SK-N-SH treated with all-trans-retinoic acid at 6 μM for 48 hours (cell line): ENCODE data around the gene ZNF175.

Source experiments
- ATAC-seq: fragments of 200-7000 bp; cut with Tn5 transposase; 3 replicates; pipeline ENCODE4 v1.9.1; 2020; ENCODE audit warnings: mild to moderate bottlenecking, moderate library complexity
- ARNTL ChIP-seq: fragments of 450-650 bp; formaldehyde crosslinking; IDR thresholded peaks from 2 replicates; pipeline ENCODE4 v1.5.0; 2020; ENCODE audit warnings: low read depth, mild to moderate bottlenecking, moderate library complexity, borderline replicate concordance
- CSDC2 ChIP-seq: fragments of 250-450 bp; sonication (Bioruptor Pico); IDR thresholded peaks from 2 replicates; pipeline ENCODE4 v1.5.0; 2020; ENCODE audit warnings: mild to moderate bottlenecking, moderate library complexity
- CSRNP3 ChIP-seq: fragments of 250-450 bp; sonication (Bioruptor Pico); IDR thresholded peaks from 2 replicates; pipeline ENCODE4 v1.5.1; 2021; ENCODE audit warnings: mild to moderate bottlenecking, moderate library complexity
- ESRRG ChIP-seq: fragments of 250-450 bp; sonication (Bioruptor Pico); IDR thresholded peaks from 2 replicates; pipeline ENCODE4 v1.6.1; 2021; ENCODE audit warnings: mild to moderate bottlenecking
- GLIS3 ChIP-seq: fragments of 250-450 bp; sonication (Bioruptor Pico); IDR thresholded peaks from 2 replicates; pipeline ENCODE4 v1.5.0; 2020; ENCODE audit warnings: mild to moderate bottlenecking, moderate library complexity
- ISL1 ChIP-seq: fragments of 250-450 bp; sonication (Bioruptor Pico); IDR thresholded peaks from 2 replicates; pipeline ENCODE4 v2.1.2; 2022; ENCODE audit warnings: mild to moderate bottlenecking, moderate library complexity
- OSR1 ChIP-seq: fragments of 250-450 bp; sonication (Bioruptor Pico); IDR thresholded peaks from 2 replicates; pipeline ENCODE4 v1.8.0; 2022; ENCODE audit warnings: moderate library complexity, mild to moderate bottlenecking, inconsistent platforms
- PATZ1 ChIP-seq: fragments of 250-450 bp; sonication (Bioruptor Pico); IDR thresholded peaks from 2 replicates; pipeline ENCODE4 v1.8.0; 2020; ENCODE audit warnings: mild to moderate bottlenecking, moderate library complexity, borderline replicate concordance
- POU6F1 ChIP-seq: fragments of 250-450 bp; sonication (Bioruptor Pico); IDR thresholded peaks from 2 replicates; pipeline ENCODE4 v1.8.0; 2021; ENCODE audit warnings: low read depth, mild to moderate bottlenecking, moderate library complexity, borderline replicate concordance
- PPARA ChIP-seq: fragments of 250-450 bp; sonication (Bioruptor Pico); IDR thresholded peaks from 2 replicates; pipeline ENCODE4 v1.5.0; 2020; ENCODE audit warnings: mild to moderate bottlenecking, borderline replicate concordance
- RARB ChIP-seq: fragments of 250-450 bp; sonication (Bioruptor Pico); IDR thresholded peaks from 2 replicates; pipeline ENCODE4 v1.8.0; 2021; ENCODE audit warnings: mild to moderate bottlenecking, moderate library complexity
- SNAI2 ChIP-seq: fragments of 250-450 bp; sonication (Bioruptor Pico); IDR thresholded peaks from 2 replicates; pipeline ENCODE4 v1.5.0; 2020; ENCODE audit warnings: mild to moderate bottlenecking, moderate library complexity
- TCF4 ChIP-seq: fragments of 250-450 bp; sonication (Bioruptor Pico); IDR thresholded peaks from 2 replicates; pipeline ENCODE4 v1.8.0; 2021; ENCODE audit warnings: mild to moderate bottlenecking, moderate library complexity, borderline replicate concordance
- ZC3H10 ChIP-seq: fragments of 250-450 bp; sonication (Bioruptor Pico); IDR thresholded peaks from 2 replicates; pipeline ENCODE4 v1.5.1; 2021; ENCODE audit warnings: mild to moderate bottlenecking, moderate library complexity
- ZFP3 ChIP-seq: fragments of 250-450 bp; sonication (Bioruptor Pico); IDR thresholded peaks from 2 replicates; pipeline ENCODE4 v1.5.0; 2020; ENCODE audit warnings: mild to moderate bottlenecking, moderate library complexity
- ZFP30 ChIP-seq: fragments of 450-650 bp; formaldehyde crosslinking; IDR thresholded peaks from 2 replicates; pipeline ENCODE4 v1.5.0; 2022; ENCODE audit warnings: mild to moderate bottlenecking, moderate library complexity
- ZNF565 ChIP-seq: fragments of 450-650 bp; formaldehyde crosslinking; conservative IDR thresholded peaks from 2 replicates; pipeline ENCODE4 v1.5.0; 2020; ENCODE audit warnings: low read depth, mild to moderate bottlenecking, moderate library complexity
- ZNF70 ChIP-seq: fragments of 450-650 bp; formaldehyde crosslinking; IDR thresholded peaks from 2 replicates; pipeline ENCODE4 v1.5.0; 2020; ENCODE audit warnings: mild to moderate bottlenecking, moderate library complexity
- ZNF8 ChIP-seq: fragments of 450-650 bp; formaldehyde crosslinking; IDR thresholded peaks from 2 replicates; pipeline ENCODE4 v1.5.0; 2020; ENCODE audit warnings: mild to moderate bottlenecking, moderate library complexity
- TF ChIP-seq, protein P1 (sequence below): fragments of 250-450 bp; sonication (Bioruptor Pico); IDR thresholded peaks from 2 replicates; pipeline ENCODE4 v1.5.1; 2020; ENCODE audit warnings: low read depth, mild to moderate bottlenecking, moderate library complexity
- TF ChIP-seq, protein P2 (sequence below): fragments of 250-450 bp; sonication (Bioruptor Pico); IDR thresholded peaks from 2 replicates; pipeline ENCODE4 v1.5.0; 2020; ENCODE audit warnings: mild to moderate bottlenecking, moderate library complexity

The ZNF175 gene

DNA sequence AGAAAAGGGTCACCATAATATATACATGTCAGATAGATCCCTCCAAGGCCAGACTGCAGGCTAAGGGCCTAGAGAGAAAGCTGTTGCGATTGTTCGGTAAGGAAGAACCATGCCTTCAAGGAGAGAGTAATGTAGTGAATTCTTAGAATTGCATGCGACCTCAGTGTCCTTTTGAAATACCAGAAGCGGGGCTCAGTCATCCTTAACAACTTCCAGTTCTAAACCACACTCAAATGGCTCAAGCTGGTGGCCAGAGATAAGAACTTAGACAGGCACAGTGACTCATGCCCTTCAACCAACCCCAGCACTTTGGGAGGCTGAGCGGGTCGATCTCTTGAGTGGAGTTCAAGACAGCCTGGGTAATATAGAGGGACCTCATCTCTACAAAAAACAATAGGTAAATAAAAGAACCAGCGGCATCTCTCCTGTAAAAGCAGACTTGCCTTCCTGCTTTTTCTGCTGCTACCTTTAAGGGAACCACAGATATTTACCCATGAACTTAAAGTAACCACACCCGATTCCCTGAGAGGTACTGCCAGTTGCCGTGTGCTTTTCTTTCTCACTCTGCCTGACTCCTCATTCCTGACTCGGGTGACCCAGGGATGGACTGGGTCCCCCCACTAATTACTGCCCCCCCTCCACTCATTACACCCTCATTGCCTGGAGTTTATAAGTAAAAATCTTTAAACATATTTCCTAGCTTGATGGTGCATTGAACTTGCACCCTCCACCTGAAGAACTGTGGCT is 24.3 kb upstream of the ZNF175 start:
- TF ChIP-seq ZFP30 (no peak), ZFP3 (CRISPR knock-in tag) (no peak), PATZ1 (CRISPR knock-in tag) (no peak), POU6F1 (CRISPR knock-in tag) (no peak), GLIS3 (CRISPR knock-in tag) (no peak), ZNF565 (CRISPR knock-in tag) (no peak), ARNTL (no peak), CSRNP3 (CRISPR knock-in tag) (no peak), ZNF70 (CRISPR knock-in tag) (no peak), SNAI2 (CRISPR knock-in tag) (no peak), CSDC2 (no peak), TCF4 (CRISPR knock-in tag) (no peak), ISL1 (CRISPR knock-in tag) (no peak), PPARA (CRISPR knock-in tag) (no peak)
- TF ChIP-seq, protein P1, sequence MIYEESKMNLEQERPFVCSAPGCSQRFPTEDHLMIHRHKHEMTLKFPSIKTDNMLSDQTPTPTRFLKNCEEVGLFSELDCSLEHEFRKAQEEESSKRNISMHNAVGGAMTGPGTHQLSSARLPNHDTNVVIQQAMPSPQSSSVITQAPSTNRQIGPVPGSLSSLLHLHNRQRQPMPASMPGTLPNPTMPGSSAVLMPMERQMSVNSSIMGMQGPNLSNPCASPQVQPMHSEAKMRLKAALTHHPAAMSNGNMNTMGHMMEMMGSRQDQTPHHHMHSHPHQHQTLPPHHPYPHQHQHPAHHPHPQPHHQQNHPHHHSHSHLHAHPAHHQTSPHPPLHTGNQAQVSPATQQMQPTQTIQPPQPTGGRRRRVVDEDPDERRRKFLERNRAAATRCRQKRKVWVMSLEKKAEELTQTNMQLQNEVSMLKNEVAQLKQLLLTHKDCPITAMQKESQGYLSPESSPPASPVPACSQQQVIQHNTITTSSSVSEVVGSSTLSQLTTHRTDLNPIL (CRISPR knock-in tag) = no peak
- TF ChIP-seq, protein P2, sequence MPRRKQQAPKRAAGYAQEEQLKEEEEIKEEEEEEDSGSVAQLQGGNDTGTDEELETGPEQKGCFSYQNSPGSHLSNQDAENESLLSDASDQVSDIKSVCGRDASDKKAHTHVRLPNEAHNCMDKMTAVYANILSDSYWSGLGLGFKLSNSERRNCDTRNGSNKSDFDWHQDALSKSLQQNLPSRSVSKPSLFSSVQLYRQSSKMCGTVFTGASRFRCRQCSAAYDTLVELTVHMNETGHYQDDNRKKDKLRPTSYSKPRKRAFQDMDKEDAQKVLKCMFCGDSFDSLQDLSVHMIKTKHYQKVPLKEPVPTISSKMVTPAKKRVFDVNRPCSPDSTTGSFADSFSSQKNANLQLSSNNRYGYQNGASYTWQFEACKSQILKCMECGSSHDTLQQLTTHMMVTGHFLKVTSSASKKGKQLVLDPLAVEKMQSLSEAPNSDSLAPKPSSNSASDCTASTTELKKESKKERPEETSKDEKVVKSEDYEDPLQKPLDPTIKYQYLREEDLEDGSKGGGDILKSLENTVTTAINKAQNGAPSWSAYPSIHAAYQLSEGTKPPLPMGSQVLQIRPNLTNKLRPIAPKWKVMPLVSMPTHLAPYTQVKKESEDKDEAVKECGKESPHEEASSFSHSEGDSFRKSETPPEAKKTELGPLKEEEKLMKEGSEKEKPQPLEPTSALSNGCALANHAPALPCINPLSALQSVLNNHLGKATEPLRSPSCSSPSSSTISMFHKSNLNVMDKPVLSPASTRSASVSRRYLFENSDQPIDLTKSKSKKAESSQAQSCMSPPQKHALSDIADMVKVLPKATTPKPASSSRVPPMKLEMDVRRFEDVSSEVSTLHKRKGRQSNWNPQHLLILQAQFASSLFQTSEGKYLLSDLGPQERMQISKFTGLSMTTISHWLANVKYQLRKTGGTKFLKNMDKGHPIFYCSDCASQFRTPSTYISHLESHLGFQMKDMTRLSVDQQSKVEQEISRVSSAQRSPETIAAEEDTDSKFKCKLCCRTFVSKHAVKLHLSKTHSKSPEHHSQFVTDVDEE (CRISPR knock-in tag) = no peak
- TF ChIP-seq, all 23 proteins: peak for 0
- no peak for ATAC-seq

- no peak for ATAC-seq
- TF ChIP-seq PATZ1 (CRISPR knock-in tag) (no peak), TCF4 (CRISPR knock-in tag) (no peak), RARB (no peak), PPARA (CRISPR knock-in tag) (no peak), ISL1 (CRISPR knock-in tag) (no peak), ZNF70 (CRISPR knock-in tag) (no peak), SNAI2 (CRISPR knock-in tag) (no peak), ZFP3 (CRISPR knock-in tag) (no peak), ZC3H10 (CRISPR knock-in tag) (no peak), CSDC2 (no peak), ZFP30 (no peak), ESRRG (CRISPR knock-in tag) (no peak), OSR1 (no peak), ZNF8 (CRISPR knock-in tag) (no peak)
- TF ChIP-seq, protein P2 (CRISPR knock-in tag) = no peak
- TF ChIP-seq, protein P1 (CRISPR knock-in tag) = no peak
Measured at GRCh38 chr19:51547397-51548212, 23.5 kb upstream of the ZNF175 start.
